Measurements from ENCODE around the gene KLK15.

GRCh38 chr19:50876456-50876855, 43.1 kb upstream of the KLK15 start:
- no peak for TF ChIP-seq CTCF (IDR thresholded peaks at IDR 0.05)
- no peak for TF ChIP-seq EZH2phosphoT487 (IDR thresholded peaks at IDR 0.05)
- no peak for TF ChIP-seq EZH2 (IDR thresholded peaks at IDR 0.05)
